NCI-H1436 (cell line): ENCODE measurements around the gene LPGAT1.

ENCODE experiments used
- DNase-seq: peaks from one replicate; lab custom pipeline; 2025; lab: John Stamatoyannopoulos, UW

LPGAT1 gene

DNA sequence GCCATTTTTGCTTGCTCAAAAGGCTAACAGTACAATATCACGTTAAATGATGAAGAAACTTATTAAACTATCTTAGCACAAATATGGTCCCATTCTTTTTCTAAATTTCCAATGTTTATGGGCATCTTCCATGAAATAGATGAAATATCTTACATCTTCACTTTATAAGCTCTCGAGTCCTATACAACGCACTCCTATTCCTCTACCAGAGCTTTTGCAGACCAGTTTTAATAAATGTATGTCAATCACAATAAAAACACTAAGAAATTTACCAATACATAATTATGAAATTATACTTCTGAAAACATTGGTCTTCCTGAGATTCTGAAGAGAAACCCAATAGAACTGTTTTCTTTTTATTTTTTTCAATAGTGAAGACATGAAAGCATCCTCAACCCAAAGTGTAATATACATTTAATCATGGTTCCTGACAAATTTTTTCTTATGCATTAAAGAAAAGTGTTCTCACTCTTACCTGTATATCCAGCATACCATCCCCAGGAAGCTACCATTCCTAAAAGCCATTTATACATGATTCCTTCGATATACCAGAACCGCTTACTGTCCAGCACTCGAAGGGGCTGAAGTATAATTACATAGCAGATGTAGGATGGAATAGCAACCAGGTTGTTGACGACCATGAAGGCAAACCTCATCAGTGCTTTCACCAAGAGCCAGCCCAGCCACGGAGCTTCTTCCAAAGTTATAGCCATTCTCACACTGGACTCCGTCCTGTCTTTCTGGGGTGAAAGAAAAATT is 1.8 kb downstream of the LPGAT1 start:
- no peak for DNase-seq

DNA sequence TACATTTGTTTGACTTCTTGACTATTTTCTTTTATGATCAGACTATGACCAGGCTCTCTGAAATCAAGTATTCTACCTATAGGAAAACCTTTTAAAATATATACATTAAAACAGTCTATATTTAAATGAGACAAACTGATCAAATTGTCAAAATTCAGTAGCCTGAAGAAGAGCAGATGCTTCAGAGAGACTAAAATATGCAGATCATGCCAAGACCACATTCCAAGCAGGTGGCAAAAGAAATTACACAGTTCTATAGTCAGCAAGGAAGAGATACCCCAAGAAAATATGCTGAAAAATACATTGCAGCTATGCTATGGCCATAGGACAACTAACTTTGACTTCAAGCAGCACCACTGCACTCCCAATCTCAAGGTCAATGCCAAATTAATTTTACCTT is 3.5 kb downstream of the LPGAT1 start:
- no peak for DNase-seq

DNA sequence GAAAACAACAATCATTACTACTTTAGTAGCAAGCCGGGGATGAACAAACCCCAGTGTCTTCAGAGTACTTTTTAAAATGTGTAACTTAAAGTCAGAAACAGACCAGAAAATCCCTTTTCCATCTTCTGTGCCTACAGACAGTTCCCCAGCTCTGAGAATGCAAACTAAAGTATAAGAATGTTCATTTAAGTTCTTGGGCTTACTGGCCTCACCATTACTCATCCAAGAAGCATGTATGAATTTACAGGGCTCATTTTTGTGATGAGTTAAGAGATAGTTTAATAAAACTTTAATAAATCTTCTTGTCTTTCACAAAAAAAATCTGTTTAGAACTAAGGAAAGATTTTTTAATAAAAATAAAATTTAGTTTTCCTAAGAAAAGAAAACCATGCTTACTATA is 4.6 kb downstream of the LPGAT1 start:
- DNase-seq = no peak

DNA sequence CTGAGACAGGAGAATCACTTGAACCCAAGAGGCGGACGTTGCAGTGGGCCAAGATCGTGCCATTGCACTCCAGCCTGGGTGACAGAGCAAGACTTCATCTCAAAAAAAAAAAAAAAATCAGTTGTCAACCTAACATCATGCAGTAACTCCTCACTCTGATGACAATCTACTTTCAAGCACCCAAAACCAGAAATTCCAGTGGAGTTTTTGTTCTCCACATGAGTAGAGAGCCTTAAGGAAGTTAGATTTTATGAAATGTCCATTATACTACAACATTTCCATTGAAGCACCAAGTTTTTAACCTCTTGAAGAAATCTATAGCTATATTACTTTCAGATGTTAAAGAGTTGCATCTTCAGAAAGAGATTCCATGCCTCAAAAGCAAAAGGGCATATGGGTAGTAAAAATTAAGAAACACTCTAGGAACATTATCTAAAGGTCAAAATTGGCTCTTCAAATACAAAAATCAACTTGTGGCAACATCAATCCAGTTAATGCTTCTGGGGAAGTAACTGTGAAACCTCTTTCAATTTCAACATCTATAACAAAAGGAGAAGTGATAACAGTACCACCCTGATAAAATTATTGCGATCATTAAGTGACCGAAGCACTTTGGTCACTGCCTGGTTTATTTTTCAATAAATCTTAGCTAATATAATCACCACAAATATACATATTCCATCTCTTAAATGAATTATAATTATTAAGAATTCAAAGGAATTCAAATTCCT is 7.7 kb downstream of the LPGAT1 start:
- DNase-seq = no peak

DNA sequence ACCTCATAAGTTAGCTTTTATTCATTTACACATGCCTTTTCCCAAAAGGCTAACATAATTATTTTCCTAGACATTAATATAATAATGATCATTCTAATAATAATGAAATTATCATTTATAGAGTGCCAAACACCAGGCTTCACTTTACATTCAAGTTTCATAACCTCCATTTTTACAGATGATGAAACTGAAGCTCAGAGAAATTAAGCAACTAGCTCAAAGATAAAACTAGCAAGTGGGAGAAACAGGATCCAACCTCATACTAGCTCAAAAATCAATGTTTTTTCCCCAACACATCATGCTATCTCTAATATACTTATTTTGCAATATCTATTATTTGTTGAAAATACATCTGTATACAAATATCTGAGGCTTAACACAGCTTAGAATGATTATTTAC is 14.0 kb downstream of the LPGAT1 start:
- no peak for DNase-seq

DNA sequence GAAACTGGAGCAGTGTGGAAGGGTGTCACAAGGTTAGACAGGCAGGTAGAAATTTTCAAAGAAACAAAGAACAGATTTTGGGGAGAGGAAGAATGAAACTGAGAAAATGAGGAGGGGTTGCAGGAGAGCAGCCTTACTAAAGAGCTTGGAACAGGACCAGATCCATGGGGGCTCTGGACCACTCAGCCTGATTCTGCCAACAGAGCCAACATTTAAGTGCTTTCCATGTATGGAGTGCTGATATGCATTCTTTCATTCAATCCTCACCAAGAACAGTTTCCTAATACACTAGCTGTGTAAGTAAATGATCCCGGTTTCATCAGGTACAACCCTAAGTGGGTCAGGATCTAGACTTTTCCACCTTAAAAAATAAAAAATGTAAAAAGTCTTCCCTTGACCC is 16.2 kb downstream of the LPGAT1 start:
- no peak for DNase-seq

DNA sequence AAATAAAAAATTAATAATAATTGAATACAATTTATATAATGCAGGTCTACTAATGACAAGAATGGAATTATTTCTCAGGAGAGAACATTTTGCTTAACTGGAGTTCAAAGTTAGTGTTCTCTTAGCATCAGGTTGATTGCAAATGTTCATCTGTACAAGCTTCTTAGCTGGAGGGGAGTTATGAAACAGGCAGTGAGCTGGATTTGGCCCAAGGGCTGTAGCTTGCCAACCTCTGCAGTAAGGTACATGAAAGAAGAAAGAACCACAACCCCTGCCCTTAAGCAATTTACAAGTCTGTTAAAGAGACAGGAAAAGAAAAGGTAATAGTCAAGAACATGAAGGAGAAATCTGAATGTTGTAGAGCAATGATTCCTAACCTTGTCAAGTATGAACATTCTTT is 17.0 kb downstream of the LPGAT1 start:
- DNase-seq = no peak

DNA sequence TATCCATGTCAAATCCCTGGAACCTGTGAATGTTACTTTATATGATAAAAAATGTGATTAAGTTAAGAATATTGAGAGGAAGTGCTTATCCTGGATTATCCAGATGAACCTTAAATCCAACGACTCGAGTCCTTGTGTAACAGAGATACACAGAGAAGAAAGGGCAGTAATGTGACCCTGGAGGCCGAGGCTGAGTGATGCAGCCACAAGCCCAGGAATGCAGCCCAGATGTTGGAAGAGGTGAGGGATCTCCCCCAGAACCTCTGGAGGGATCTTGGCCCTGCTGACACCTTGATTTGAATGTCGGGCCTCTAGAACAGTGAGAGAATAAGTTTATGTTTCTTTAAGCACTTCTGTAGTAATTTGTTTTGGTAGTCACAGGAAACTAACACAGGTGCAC is 18.0 kb downstream of the LPGAT1 start:
- no peak for DNase-seq

DNA sequence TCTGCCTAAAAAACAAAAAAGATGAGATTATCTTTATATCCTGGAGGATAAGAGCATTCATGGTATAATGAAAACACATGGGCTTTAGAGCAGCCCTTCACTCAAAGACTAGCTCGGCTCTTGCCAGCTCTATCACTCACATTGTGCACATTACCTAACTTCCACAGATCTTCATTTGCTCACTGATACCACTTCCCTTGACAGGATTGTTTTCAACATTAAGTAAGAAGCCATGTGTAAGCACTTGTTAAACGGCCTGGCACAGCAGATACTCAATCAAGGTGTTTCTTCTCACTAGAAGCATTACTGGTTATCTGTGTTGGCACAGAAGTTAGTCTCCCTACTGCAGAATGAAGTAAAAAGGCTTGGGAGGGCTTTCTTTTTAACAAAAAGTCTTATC is 18.7 kb downstream of the LPGAT1 start:
- DNase-seq = no peak

DNA sequence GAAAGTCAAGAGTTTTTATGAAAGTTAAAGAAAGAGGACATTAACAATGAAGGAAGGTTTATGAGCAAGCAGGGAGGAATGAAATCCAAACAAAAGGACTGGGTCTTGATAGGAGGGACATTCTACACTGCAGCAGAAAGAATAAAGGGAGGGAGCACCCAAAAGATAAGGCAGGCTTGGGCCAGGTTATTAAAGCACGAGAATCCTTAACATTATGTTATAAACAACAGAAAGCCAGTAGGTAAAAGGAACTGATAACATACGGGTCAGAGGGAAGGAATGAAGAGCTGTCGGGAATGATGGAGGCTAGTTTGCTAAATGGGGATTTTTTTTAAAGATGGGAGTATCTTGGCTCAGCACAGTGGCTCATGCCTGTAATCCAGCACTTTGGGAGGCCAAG is 19.4 kb downstream of the LPGAT1 start:
- no peak for DNase-seq

DNA sequence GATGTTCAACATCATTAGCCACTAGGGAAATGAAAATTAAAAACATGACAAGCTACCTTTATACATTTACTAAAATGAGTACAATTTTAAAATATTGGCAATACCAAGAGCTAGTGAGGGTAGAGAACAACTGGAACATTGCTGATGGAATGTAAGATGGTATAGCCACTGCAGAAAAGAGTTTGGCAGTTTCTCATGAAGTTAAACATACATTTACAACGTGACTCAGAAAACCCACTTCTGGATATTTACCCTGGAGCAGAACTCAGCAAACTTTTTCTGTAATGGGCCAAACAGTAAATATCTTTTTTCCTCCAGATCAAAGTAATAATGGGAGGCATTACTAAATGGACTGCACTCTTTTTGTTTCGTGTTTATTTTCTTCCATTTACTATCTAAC is 22.1 kb downstream of the LPGAT1 start:
- no peak for DNase-seq

DNA sequence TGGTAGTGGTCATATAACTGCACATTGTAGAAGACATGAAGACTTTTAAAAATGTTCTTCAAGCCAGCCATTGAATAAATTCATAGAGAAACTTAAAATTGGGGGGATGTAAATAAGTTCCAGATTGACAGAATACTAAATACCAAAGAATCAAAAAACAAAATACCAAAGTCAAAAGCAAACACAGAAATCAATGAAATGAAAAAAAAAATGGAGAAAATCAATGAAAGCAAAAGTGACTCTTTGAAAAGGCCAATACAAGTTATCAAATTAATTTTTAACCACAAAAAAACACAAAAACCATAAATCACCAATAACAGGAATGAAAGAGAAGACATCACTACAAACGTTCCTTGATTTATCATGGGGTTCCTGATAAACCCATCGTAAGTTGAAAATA is 25.6 kb downstream of the LPGAT1 start:
- DNase-seq = no peak

DNA sequence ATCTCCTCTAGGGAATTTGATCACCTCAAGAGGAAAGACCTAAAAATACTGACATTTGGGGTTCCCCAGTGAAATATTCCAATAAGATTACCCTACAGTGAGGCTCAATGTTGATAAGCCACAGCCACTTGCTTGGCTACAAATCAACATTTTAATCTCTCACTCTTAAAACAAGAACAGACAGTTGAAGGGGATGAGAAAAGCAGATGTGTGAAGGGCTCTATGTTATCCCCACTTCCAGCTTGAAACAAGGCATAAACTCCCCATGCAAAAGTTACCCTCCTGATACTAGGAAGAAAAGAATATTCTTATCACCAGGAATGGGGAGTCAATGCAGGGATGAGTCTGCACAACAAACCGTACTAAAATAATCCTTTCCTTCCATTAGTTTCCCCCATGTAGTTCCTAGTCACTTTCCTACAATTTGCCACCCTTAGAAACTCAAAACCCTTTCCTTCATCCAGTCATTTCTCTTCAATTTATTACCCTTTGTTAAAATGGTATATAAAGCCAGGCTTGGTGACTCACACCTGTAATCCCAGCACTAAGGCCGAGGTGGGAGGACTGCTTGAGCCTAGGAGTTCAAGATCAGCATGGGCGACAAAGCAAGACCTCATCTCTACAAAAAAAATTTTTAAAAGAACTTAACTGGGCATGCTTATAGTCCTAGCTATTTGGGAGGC is 29.5 kb downstream of the LPGAT1 start:
- no peak for DNase-seq

DNA sequence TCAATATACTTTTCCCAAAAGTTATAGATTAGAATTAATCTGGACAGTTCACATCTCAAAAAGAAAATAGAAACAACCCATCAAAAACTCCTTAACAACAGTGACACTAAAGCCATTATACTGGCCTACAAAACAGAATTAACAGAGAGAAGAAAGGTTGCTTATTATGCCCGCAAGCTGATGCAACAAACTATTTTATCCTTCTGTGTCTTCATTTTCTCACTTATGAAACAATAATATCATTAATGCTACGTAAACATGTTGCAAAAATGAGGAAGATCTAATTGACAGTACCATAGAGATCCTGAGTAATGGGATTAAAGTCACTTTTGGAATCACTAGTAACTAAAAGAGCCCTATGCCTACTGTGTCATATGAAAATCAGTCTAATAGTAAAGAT is 32.6 kb downstream of the LPGAT1 start:
- DNase-seq = no peak

DNA sequence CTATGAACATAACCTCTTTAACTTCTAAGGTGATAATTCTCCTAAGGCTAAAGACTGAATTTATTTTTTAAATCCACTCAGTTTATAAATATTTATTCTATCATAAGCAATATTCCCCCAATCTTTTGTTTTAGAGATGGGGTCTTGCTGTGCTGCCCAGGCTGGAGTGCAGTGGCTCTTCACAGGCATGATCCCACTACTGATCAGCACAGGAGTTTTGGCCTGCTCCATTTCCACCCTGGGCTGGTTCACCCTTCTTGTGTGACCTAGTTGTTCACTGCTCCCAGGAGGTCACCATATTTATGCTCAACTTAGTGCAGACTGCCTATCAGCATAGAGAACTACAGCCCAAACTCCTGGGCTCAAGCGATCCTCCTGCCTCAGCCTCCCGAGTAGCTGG is 38.6 kb downstream of the LPGAT1 start:
- DNase-seq = no peak

DNA sequence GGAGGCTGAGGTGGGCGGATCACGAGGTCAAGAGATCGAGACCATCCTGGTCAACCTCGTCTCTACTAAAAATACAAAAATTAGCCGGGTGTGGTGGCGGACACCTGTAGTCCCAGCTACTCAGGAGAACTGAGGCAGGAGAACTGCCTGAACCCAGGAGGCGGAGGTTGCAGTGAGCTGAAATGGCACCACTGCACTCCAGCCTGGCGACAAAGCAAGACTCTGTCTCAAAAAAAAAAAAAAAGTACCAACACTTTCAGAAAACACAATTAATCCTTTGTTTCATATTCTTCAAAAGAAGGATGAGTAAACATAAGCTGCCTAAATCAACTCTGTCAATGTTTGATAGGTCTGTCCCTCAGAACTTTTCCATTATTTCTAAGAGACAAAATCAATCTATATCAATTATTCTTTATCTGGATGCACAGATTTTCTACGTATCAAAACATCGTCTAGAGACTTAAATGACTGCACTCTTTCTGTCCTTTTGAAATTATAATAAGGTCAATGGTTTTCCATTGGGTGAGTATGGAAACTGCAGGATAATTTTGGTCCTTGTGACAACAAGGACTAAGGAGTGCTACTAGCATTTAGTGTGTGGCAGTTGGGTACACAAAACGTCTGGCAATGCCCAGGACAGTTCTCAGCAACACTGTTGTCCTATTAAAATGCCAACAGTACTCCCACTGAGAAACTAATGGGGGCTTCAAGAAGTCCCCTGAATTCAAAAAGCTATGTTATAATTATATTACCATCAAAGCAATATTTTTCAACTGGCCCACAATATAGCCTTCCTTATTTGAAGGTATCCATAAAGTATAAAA is 40.7 kb downstream of the LPGAT1 start:
- no peak for DNase-seq

DNA sequence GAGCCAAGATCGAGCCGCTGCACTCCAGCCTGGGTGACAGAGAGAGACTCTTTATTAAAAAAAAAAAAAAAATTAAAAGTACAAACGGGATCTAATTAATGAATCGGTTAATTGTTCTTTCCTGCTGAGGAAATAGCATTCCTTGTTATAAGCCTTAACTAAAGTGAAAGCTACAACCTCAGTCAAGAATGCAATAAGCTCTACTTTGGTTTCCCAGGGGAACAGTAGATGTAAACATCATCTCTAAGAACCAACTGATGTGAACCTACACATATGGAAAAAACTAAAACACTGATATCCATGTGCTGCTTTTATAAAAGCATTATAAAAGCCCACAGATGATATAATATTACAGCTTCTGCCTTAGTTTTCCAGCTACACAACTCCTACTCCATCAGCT is 41.9 kb downstream of the LPGAT1 start:
- no peak for DNase-seq

DNA sequence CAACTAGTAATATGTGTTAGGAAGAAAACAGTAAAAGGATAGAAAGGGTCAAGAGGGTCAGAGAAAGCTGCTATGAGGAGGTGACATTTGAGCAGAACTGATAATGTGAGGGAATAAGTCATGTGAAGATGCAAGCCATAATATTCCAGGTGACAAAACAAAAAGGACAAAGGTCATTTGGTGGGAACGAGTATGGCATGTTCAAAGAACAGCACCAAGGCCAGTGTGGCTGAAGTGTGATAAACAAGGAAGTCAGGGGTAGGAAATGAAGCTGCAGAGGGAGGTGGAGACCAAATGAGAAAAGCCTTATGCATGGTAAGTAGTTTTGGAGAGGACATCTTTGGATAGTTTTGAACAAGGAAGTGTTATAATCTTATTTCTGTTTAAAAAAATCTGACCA is 46.7 kb downstream of the LPGAT1 start:
- DNase-seq = no peak

DNA sequence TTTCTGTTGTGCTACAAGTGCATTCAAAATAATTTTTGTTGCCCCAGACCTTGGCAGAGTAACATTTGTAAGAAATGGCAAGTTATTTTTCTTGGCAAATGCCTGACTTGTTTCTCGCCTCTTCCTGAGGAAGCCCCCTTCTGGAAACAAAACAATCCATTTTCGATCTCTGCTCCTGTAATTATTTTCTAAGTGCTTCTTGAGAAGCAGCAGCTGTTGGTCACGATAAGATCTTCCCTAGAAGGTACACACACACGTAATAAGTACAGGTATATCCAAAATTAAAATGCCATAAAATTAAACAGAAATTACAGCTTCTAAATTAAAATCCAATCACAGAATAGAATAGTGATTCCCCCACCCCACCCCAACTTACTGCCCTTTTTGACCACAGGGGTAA is 47.3 kb downstream of the LPGAT1 start:
- peak; percentile 39 for DNase-seq

DNA sequence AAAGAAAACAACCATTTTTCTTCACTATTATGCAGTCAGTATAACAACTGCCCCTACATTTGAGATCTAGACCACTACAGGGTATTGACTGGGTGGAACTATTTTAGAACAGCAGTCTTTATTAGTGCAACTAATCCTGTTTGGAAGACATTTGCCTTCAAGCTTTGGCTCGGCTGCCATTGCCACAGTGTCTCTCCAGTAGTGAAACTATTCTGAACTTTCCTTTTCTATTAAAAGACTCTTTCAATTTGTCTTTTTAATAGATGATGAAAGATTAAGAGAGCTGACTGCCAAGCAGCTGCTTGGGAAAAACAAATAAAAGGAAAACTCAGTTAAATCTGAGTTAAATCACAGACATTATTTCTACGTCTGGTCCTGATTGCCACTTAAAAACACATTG is 49.3 kb downstream of the LPGAT1 start:
- DNase-seq = no peak

DNA sequence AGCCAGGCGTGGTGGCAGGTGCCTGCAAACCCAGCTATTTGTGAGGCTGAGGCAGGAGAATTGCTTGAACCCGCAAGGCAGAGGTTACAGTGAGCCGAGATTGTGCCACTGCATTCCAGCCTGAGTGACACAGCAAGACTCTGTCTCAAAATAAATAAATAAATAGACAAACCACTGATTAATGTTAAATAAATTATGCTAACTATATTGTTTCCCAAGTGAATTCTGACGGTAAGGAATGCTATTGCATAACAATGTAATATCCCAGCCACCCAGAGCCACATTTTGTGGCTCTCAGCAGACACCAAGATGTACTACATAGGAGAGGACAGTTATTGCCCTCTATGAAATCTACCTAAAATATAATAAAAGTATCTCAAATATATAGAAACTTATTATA is 55.4 kb downstream of the LPGAT1 start:
- no peak for DNase-seq

DNA sequence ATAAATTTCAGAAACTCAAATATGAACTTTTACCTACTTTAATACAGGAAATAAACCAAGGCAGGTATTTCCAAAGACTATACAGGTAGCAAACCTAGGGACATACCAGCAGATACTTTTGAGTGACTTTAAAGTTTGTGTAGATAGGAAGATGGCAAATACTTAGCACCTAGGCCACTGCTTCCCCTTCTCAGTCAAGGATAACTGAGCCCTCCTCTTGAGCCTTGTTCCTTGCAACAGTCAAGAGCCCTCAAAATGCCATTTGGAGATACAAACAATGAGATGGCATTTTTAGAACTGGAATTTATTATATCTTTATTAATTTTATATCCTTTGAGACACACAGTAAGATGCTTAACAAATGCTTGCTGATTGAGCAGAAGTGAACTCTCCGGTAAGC is 65.9 kb downstream of the LPGAT1 start:
- no peak for DNase-seq
